ENCODE data around the gene DBP.

- TF ChIP-seq CTCF (IDR thresholded peaks at IDR 0.05) (peak in 4 of 6 experiments; percentile 11 to 42 (median 34)), POLR2A (IDR thresholded peaks at IDR 0.05) (peak; percentile 51 to 88)
Observed at GRCh38 chr19:48637948-48638830, 1.0 kb upstream of the DBP start.
